Mucosa of descending colon (tissue), 3 donors: ENCODE measurements around the gene SCLT1. TPM values are rescaled to one million over a fixed set of nuclear protein-coding genes. Genes with fewer than 3 reads are reported as not detected.

ENCODE experiments used
- ATAC-seq: fragments of 200-7000 bp; cut with Tn5 transposase; one replicate; pipeline ENCODE4 v1.9.1; 2020; ENCODE audit warnings: mild to moderate bottlenecking, moderate library complexity
- DNase-seq, 3 donors: peaks; one replicate each; pipeline ENCODE4 v3.0.0-alpha.2; 2020
- H3K36me3 ChIP-seq: fragments of 200-600 bp; one replicate; pipeline ENCODE4 v1.8.0; 2021; ENCODE audit warnings: low read depth, mild to moderate bottlenecking
- H3K4me1 ChIP-seq: fragments of 200-600 bp; one replicate; pipeline ENCODE4 v1.8.0; 2021; ENCODE audit warnings: low read depth, mild to moderate bottlenecking
- H3K4me3 ChIP-seq: fragments of 200-600 bp; one replicate; pipeline ENCODE4 v1.8.0; 2021; ENCODE audit warnings: mild to moderate bottlenecking
- H3K9me3 ChIP-seq: fragments of 200-600 bp; one replicate; pipeline ENCODE4 v1.8.0; 2021; ENCODE audit warnings: mild to moderate bottlenecking
- CTCF ChIP-seq: fragments of 200-600 bp; IDR thresholded peaks from one replicate; pipeline ENCODE4 v1.8.0; 2022; ENCODE audit warnings: antibody characterized with exemption, mild to moderate bottlenecking
- intact Hi-C, 2 donors: fragments of 100-400 bp; cut with DNase I in 1 of 2; cut with micrococcal nuclease in 1 of 2; formaldehyde crosslinking; loops; one replicate each; pipeline versions ENCODE4 v1.11.0 to v1.11.1; 2022; cut with DNase I, micrococcal nuclease
- total RNA-seq, 3 donors: library from RNA; stranded (reverse); fragmentation: NEBNext Ultra II Directional in 2 of 3; extraction: Animal tissue kit (Norgen Biotek cat#: 25700) in 2 of 3; gene quantifications; one replicate each; pipeline versions ENCODE4 v1.2.1 to v1.2.4, GENCODE V29; 2021 to 2023
- donor health status: DM: no; HTN: no; CAD: no; lungs with moderate emphysema.
- donor health status: DM: no; HTN: no; CAD: no.
- donor health status: DM: no; HTN: yes; CAD: no.

SCLT1 gene
- total RNA-seq, 3 donors from 2014 or later, result 11.7 to 16.8 (median 12.9) TPM

- ATAC-seq, result no peak
Observed at GRCh38 chr4:129110931-129111330, 17.6 kb upstream of the SCLT1 start.

GRCh38 chr4:129109965-129110824 is 16.9 kb upstream of the SCLT1 start:
- H3K9me3 ChIP-seq, result no peaks in the 10 kb centered on the region
- H3K4me3 ChIP-seq, result no peak overlapping the region
- intact Hi-C loops, result no loop called here
- TF ChIP-seq CTCF, result no peak
- ATAC-seq (no peak), DNase-seq (no peak)
- H3K4me1 ChIP-seq, result no peaks in the 10 kb centered on the region
- no peaks in the 10 kb centered on the region for H3K36me3 ChIP-seq

More at GRCh38 chr4:129110931-129111330, 17.6 kb upstream of the SCLT1 start:
- TF ChIP-seq CTCF, result no peak
- intact Hi-C loops, result no loop called here
- Histone ChIP-seq H3K4me1 (no peaks in the 10 kb centered on the region), H3K4me3 (no peak overlapping the region), H3K9me3 (no peaks in the 10 kb centered on the region), H3K36me3 (no peaks in the 10 kb centered on the region)
- DNase-seq, result no peak

- intact Hi-C loops, result no loop called here
- no peak for TF ChIP-seq CTCF
- DNase-seq (no peak), ATAC-seq (no peak)
- H3K4me1 ChIP-seq, result peaks cover 3% of the 10 kb centered on the region
- no peak overlapping the region for H3K4me3 ChIP-seq
- H3K36me3 ChIP-seq, result no peaks in the 10 kb centered on the region
- H3K9me3 ChIP-seq, result no peaks in the 10 kb centered on the region
Observed at GRCh38 chr4:129098531-129099001, 5.2 kb upstream of the SCLT1 start.

GRCh38 chr4:129095811-129096454 is 2.6 kb upstream of the SCLT1 start, which contains the start of gene C4orf33:
Gene C4orf33, plus strand, starts transcription at chr4:129096152. Its CDS starts 6,459 bp downstream, at chr4:129102611.
- DNase-seq (peak; percentile 73 to 88 (median 78)), ATAC-seq (peak; percentile 60)
- Histone ChIP-seq H3K9me3 (no peaks in the 10 kb centered on the region), H3K36me3 (no peaks in the 10 kb centered on the region), H3K4me3 (peak within 1 kb of the TSS; percentile 7), H3K4me1 (peaks cover 15% of the 10 kb centered on the region)
- TF ChIP-seq CTCF, result no peak
- intact Hi-C loops, result no loop called here

- H3K9me3 ChIP-seq, result no peaks in the 10 kb centered on the region
- ATAC-seq, result no peak
- TF ChIP-seq CTCF, result no peak
- no peak overlapping the region for H3K4me3 ChIP-seq
- intact Hi-C loops, result no loop called here
- DNase-seq, result no peak
- no peaks in the 10 kb centered on the region for H3K36me3 ChIP-seq
- H3K4me1 ChIP-seq, result peaks cover 15% of the 10 kb centered on the region
Observed at GRCh38 chr4:129094347-129094746, 1.0 kb upstream of the SCLT1 start.
